Neural progenitor cell (in vitro differentiated cells): ENCODE results near the gene PKHD1.

Experiments used
- EZH2 ChIP-seq: fragments of 200-600 bp; sonication (generic); IDR thresholded peaks from 2 replicates; pipeline ENCODE4 v1.6.1; 2017; ENCODE audit warnings: antibody characterized with exemption, mild to moderate bottlenecking, moderate library complexity
- EZH2phosphoT487 ChIP-seq: fragments of 200-600 bp; sonication (generic); IDR thresholded peaks from 2 replicates; pipeline ENCODE4 v1.6.1; 2017; ENCODE audit warnings: antibody characterized with exemption
- TF ChIP-seq, protein P1 (sequence below): fragments of 200-600 bp; sonication (generic); IDR thresholded peaks from 2 replicates; pipeline ENCODE4 v1.5.1; 2017; ENCODE audit warnings: antibody characterized with exemption, mild to moderate bottlenecking

DNA sequence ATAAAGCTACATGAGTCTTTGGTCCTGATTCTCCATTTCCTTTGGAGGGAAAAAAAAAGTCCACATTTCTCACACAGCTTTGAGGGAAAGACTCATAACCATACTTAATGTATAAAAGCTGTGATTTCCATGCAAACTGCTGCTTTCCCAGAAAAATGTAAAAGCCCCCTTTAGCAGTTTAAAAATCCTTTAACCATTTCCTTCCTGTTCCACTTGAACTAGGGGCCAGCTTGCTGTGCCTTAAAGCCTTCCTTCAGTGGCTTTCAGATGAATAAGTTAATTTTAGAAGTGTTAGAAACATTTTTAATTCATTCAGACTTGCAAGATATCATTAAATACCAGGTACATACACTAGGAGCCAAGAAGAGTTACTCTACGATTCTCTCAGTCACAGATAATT, 273.5 kb downstream of the PKHD1 start:
- TF ChIP-seq EZH2phosphoT487, result no peak
- TF ChIP-seq, protein P1, sequence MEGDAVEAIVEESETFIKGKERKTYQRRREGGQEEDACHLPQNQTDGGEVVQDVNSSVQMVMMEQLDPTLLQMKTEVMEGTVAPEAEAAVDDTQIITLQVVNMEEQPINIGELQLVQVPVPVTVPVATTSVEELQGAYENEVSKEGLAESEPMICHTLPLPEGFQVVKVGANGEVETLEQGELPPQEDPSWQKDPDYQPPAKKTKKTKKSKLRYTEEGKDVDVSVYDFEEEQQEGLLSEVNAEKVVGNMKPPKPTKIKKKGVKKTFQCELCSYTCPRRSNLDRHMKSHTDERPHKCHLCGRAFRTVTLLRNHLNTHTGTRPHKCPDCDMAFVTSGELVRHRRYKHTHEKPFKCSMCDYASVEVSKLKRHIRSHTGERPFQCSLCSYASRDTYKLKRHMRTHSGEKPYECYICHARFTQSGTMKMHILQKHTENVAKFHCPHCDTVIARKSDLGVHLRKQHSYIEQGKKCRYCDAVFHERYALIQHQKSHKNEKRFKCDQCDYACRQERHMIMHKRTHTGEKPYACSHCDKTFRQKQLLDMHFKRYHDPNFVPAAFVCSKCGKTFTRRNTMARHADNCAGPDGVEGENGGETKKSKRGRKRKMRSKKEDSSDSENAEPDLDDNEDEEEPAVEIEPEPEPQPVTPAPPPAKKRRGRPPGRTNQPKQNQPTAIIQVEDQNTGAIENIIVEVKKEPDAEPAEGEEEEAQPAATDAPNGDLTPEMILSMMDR, result no peak
- no peak for TF ChIP-seq EZH2
